GM23338 (cell line): ENCODE measurements around the gene AGRP.

Experiments
- CTCF ChIP-seq, 2 experiments: fragments of 200-600 bp in 1 of 2; sonication (generic) in 1 of 2; conservative IDR thresholded peaks; 2 replicates each; pipeline versions ENCODE4 v1.5.1 to v1.6.1; 2016 to 2017; ENCODE audit warnings: antibody characterized with exemption in 2 of 2, low read depth in 2 of 2, mild to moderate bottlenecking in 2 of 2, moderate library complexity in 1 of 2
- ETS1 ChIP-seq: IDR thresholded peaks from 2 replicates; pipeline ENCODE4 v1.6.1; 2016; ENCODE audit warnings: antibody characterized with exemption
- EZH2 ChIP-seq: fragments of 200-600 bp; sonication (generic); IDR thresholded peaks from one replicate; pipeline ENCODE4 v1.8.0; 2017; ENCODE audit warnings: antibody characterized with exemption, mild to moderate bottlenecking, low read depth; ENCODE audit not compliant: unreplicated experiment
- EZH2phosphoT487 ChIP-seq: fragments of 200-600 bp; sonication (generic); IDR thresholded peaks from one replicate; pipeline ENCODE4 v1.8.1; 2018; ENCODE audit warnings: antibody characterized with exemption; ENCODE audit not compliant: unreplicated experiment
- JUNB ChIP-seq: IDR thresholded peaks from one replicate; pipeline ENCODE4 v1.6.1; 2016; ENCODE audit warnings: antibody characterized with exemption; ENCODE audit not compliant: unreplicated experiment
- POLR2AphosphoS5 ChIP-seq: IDR thresholded peaks from 2 replicates; pipeline ENCODE4 v1.6.1; 2016; ENCODE audit warnings: antibody characterized with exemption, low read depth
- REST ChIP-seq: IDR thresholded peaks from one replicate; pipeline ENCODE4 v1.6.1; 2018; ENCODE audit warnings: antibody characterized with exemption; ENCODE audit not compliant: unreplicated experiment
- STAT1 ChIP-seq: IDR thresholded peaks from one replicate; pipeline ENCODE4 v1.6.1; 2016; ENCODE audit warnings: antibody characterized with exemption; ENCODE audit not compliant: unreplicated experiment
- ZNF462 ChIP-seq: fragments of 250-450 bp; sonication (Bioruptor Pico); IDR thresholded peaks from 2 replicates; pipeline ENCODE4 v1.5.0; 2020; ENCODE audit warnings: mild to moderate bottlenecking, moderate library complexity

GRCh38 chr16:67509016-67509415 is 25.7 kb upstream of the AGRP start:
- TF ChIP-seq REST = no peak
- no peak for TF ChIP-seq CTCF (conservative IDR thresholded peaks at IDR 0.05; ENCODE audit: low read depth in 2 of 2)
- no peak for TF ChIP-seq EZH2phosphoT487
- no peak for TF ChIP-seq ETS1
- TF ChIP-seq EZH2 = no peak
- TF ChIP-seq POLR2AphosphoS5 = no peak
- no peak for TF ChIP-seq JUNB
- no peak for TF ChIP-seq STAT1
- no peak for TF ChIP-seq ZNF462 (CRISPR knock-in tag)
